Measurements from ENCODE around the gene AREL1.

The AREL1 gene

DNA sequence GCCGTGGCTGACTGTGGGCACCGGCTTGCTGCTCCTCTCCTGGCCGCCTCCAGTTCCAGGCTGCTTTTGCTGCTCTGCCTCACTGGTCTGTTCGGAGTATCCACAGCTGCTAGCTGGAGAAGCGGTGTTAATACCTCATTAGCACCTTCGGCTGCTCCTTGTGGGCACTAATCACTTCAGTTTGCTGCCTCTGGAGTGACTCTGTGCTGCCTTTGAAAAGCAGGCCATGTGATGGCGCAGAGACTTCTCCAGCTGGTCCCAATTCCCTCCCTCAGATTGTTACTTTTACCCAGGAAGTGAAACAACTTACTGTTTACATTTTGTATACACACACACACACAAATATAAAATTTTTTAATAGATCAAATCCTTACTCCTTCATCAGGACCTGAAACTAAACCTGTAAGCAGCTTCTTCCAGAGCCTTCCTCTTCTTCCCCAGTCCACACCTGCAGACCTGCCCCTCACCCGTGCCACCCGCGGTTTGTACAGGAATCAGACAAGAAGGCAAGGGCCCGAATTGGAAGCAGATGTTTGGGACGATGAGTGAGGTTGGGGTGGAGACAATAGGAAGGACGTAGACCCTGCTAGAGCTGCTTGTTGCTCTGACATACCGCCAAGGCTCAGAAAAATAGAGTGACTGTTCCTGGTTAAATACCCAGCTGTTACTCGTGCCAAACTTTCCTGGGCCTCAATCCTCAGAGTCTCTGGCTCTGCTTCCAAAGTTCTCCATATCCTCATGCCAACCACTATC lies 59.3 kb downstream of the AREL1 start:
- Histone ChIP-seq H3K27ac (ENCODE audit: low read depth, low read length) (no peak overlapping the region), H3K9ac (ENCODE audit: low read depth in 1 of 2, low read length in 2 of 2) (no peak overlapping the region), H3K4me3 (ENCODE audit: low read depth in 1 of 2, low read length in 2 of 2) (no peak overlapping the region)

DNA sequence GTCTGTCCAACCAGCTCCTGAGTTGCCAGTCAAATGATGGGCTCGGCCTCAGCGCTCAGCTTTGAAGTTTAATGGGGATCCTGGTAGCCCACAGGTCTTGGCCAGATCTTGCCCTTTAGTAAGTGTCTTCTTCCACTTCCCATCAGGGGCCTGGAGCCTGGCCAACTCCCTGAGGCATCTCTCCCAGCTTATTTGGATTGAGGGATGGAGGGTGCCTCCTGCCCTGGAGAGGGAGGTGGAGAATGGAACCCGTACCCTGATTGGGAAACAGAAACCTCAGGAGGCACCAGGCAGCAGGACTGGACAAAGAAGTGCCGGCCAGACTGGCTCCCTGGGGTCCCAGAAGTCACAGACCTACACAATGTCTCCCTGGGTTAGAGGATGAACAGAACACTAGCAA lies 60.3 kb downstream of the AREL1 start:
- Histone ChIP-seq H3K4me3 (ENCODE audit: low read depth in 1 of 2, low read length in 2 of 2) (no peak overlapping the region), H3K36me3 (ENCODE audit: control insufficient read depth in 1 of 2, insufficient read depth in 2 of 2, low read length in 2 of 2) (peaks cover 0 to 3% of the 10 kb centered on the region in 2 donors), H3K27me3 (ENCODE audit: control insufficient read depth in 1 of 2, insufficient read depth in 2 of 2, low read length in 2 of 2) (peaks cover 0 to 3% of the 10 kb centered on the region in 2 donors), H3K4me1 (ENCODE audit: control insufficient read depth in 1 of 2, insufficient read depth in 2 of 2, low read length in 2 of 2) (no peaks in the 10 kb centered on the region), H3K9ac (ENCODE audit: low read depth in 1 of 2, low read length in 2 of 2) (no peak overlapping the region), H3K9me3 (ENCODE audit: control insufficient read depth in 1 of 2, low read length in 2 of 2) (no peaks in the 10 kb centered on the region), H3K27ac (ENCODE audit: low read depth, low read length) (no peak overlapping the region)

More for the DNA sequence above, 59.3 kb downstream of the AREL1 start:
- Histone ChIP-seq H3K9me3 (ENCODE audit: control insufficient read depth in 1 of 2, low read length in 2 of 2) (no peaks in the 10 kb centered on the region), H3K36me3 (ENCODE audit: control insufficient read depth in 1 of 2, insufficient read depth in 2 of 2, low read length in 2 of 2) (peaks cover 0 to 3% of the 10 kb centered on the region in 2 donors), H3K27me3 (ENCODE audit: control insufficient read depth in 1 of 2, insufficient read depth in 2 of 2, low read length in 2 of 2) (peaks cover 0 to 2% of the 10 kb centered on the region in 2 donors), H3K4me1 (ENCODE audit: control insufficient read depth in 1 of 2, insufficient read depth in 2 of 2, low read length in 2 of 2) (no peaks in the 10 kb centered on the region)

DNA sequence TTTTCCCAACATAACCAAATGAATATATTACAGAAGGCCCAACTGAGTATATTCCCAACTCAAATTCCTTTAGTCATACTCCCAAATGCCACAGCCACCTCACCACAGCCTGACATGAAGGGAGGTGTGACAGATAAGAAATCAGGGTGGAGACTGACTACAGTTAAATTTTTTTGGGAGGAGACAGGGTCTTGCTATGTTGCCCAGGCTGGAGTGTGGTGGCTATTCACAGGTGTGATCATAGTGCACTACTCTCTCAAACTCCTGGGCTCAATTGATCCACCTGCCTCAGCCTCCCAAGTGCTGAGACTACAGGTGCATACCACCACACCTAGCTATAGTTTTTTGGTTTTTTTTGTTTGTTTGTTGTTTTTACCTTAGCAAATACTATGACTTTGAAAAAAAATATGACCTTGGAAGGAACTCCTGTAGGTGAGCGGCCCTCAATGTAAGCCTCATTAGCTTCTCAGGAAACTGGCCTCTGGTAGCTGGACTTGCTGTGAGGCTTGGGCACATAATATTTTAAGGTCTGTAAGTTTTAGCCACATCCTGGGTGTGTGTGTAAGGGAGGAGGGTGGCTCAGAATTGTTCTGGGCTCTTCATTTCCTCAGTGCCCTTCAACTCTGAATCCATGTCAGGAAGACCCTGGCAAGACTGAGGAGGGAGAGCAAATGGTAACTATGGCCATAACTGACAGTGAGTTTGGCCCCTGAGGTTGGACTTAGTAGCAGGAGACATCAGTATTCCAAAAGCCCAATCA lies 61.8 kb downstream of the AREL1 start:
- peaks cover 0 to 3% of the 10 kb centered on the region in 2 donors for H3K36me3 ChIP-seq (ENCODE audit: control insufficient read depth in 1 of 2, insufficient read depth in 2 of 2, low read length in 2 of 2)
- no peak overlapping the region for H3K27ac ChIP-seq (ENCODE audit: low read depth, low read length)
- no peaks in the 10 kb centered on the region for H3K4me1 ChIP-seq (ENCODE audit: control insufficient read depth in 1 of 2, insufficient read depth in 2 of 2, low read length in 2 of 2)
- peaks cover 0 to 3% of the 10 kb centered on the region in 2 donors for H3K27me3 ChIP-seq (ENCODE audit: control insufficient read depth in 1 of 2, insufficient read depth in 2 of 2, low read length in 2 of 2)
- no peak overlapping the region for H3K4me3 ChIP-seq (ENCODE audit: low read depth in 1 of 2, low read length in 2 of 2)
- H3K9ac ChIP-seq (ENCODE audit: low read depth in 1 of 2, low read length in 2 of 2) = no peak overlapping the region
- H3K9me3 ChIP-seq (ENCODE audit: control insufficient read depth in 1 of 2, low read length in 2 of 2) = no peaks in the 10 kb centered on the region

DNA sequence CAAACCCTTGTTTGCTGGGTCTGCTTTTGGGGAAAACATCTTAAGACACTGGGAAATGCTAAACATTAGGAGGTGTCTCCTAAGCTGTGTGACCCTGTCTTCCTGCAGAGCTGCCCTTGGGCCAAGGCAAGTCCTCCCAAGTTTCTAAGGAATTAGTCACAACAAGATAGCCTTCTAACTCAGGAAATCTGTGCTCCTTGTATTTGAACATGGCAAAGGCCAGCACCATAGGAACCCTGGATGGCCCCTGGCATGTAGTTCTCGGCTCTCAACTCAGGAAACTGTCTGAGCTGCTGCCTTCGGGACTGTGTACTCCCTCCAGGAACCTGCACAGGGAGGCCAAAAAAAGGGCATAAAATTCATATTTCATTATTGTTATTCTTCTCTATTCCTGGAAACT lies 63.2 kb downstream of the AREL1 start:
- H3K9me3 ChIP-seq (ENCODE audit: control insufficient read depth in 1 of 2, low read length in 2 of 2) = no peaks in the 10 kb centered on the region
- H3K36me3 ChIP-seq (ENCODE audit: control insufficient read depth in 1 of 2, insufficient read depth in 2 of 2, low read length in 2 of 2) = peaks cover 0 to 3% of the 10 kb centered on the region in 2 donors
- H3K9ac ChIP-seq (ENCODE audit: low read depth in 1 of 2, low read length in 2 of 2) = no peak overlapping the region
- no peak overlapping the region for H3K4me3 ChIP-seq (ENCODE audit: low read depth in 1 of 2, low read length in 2 of 2)
- H3K4me1 ChIP-seq (ENCODE audit: control insufficient read depth in 1 of 2, insufficient read depth in 2 of 2, low read length in 2 of 2) = no peaks in the 10 kb centered on the region
- H3K27me3 ChIP-seq (ENCODE audit: control insufficient read depth in 1 of 2, insufficient read depth in 2 of 2, low read length in 2 of 2) = peaks cover 0 to 3% of the 10 kb centered on the region in 2 donors
- H3K27ac ChIP-seq (ENCODE audit: low read depth, low read length) = no peak overlapping the region

DNA sequence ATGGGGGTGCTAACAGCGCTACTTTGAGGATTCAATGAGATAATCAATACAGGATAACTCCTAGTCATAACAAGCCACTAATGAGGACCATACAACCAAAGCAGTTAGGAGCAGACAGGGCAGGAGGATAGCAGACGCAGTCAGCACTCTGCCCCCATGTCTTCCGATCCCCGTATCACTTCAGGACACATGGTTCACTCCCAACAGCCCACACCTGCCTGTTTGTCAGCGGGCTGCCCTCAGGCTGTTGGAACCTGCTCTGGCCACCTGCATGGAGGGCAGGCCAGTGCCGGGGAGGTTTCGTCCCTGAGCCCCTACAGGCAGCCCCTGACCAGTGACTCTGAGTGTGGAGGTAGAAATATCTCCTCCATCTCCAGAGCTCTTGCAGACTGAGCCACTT lies 63.7 kb downstream of the AREL1 start:
- no peak overlapping the region for H3K27ac ChIP-seq (ENCODE audit: low read depth, low read length)
- H3K9me3 ChIP-seq (ENCODE audit: control insufficient read depth in 1 of 2, low read length in 2 of 2) = no peaks in the 10 kb centered on the region
- no peak overlapping the region for H3K9ac ChIP-seq (ENCODE audit: low read depth in 1 of 2, low read length in 2 of 2)
- H3K36me3 ChIP-seq (ENCODE audit: control insufficient read depth in 1 of 2, insufficient read depth in 2 of 2, low read length in 2 of 2) = peaks cover 0 to 3% of the 10 kb centered on the region in 2 donors
- no peaks in the 10 kb centered on the region for H3K4me1 ChIP-seq (ENCODE audit: control insufficient read depth in 1 of 2, insufficient read depth in 2 of 2, low read length in 2 of 2)
- no peak overlapping the region for H3K4me3 ChIP-seq (ENCODE audit: low read depth in 1 of 2, low read length in 2 of 2)
- H3K27me3 ChIP-seq (ENCODE audit: control insufficient read depth in 1 of 2, insufficient read depth in 2 of 2, low read length in 2 of 2) = peaks cover 0 to 5% of the 10 kb centered on the region in 2 donors

DNA sequence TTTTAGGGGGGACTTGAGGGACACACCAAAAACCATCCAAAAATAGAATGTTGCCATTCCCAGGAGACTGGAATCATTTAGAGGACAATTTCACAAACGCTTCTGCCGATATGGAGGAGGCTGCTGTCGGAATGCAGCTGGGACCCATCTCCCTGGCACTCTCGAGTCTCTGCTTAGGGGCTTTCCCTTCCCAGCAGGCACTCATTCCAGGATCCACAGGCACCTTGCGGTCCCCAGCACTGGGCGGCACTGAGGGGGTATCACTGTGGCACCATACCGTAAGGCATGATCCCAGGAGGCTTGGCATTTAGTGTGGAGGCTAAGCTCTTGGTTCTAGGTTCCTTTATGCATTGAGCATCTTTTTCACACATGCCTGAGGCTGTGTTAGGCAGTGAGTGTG lies 64.3 kb downstream of the AREL1 start:
- H3K9me3 ChIP-seq (ENCODE audit: control insufficient read depth in 1 of 2, low read length in 2 of 2) = no peaks in the 10 kb centered on the region
- peaks cover 0 to 5% of the 10 kb centered on the region in 2 donors for H3K27me3 ChIP-seq (ENCODE audit: control insufficient read depth in 1 of 2, insufficient read depth in 2 of 2, low read length in 2 of 2)
- peaks cover 0 to 3% of the 10 kb centered on the region in 2 donors for H3K36me3 ChIP-seq (ENCODE audit: control insufficient read depth in 1 of 2, insufficient read depth in 2 of 2, low read length in 2 of 2)
- no peak overlapping the region for H3K4me3 ChIP-seq (ENCODE audit: low read depth in 1 of 2, low read length in 2 of 2)
- H3K4me1 ChIP-seq (ENCODE audit: control insufficient read depth in 1 of 2, insufficient read depth in 2 of 2, low read length in 2 of 2) = no peaks in the 10 kb centered on the region
- no peak overlapping the region for H3K9ac ChIP-seq (ENCODE audit: low read depth in 1 of 2, low read length in 2 of 2)
- H3K27ac ChIP-seq (ENCODE audit: low read depth, low read length) = no peak overlapping the region

DNA sequence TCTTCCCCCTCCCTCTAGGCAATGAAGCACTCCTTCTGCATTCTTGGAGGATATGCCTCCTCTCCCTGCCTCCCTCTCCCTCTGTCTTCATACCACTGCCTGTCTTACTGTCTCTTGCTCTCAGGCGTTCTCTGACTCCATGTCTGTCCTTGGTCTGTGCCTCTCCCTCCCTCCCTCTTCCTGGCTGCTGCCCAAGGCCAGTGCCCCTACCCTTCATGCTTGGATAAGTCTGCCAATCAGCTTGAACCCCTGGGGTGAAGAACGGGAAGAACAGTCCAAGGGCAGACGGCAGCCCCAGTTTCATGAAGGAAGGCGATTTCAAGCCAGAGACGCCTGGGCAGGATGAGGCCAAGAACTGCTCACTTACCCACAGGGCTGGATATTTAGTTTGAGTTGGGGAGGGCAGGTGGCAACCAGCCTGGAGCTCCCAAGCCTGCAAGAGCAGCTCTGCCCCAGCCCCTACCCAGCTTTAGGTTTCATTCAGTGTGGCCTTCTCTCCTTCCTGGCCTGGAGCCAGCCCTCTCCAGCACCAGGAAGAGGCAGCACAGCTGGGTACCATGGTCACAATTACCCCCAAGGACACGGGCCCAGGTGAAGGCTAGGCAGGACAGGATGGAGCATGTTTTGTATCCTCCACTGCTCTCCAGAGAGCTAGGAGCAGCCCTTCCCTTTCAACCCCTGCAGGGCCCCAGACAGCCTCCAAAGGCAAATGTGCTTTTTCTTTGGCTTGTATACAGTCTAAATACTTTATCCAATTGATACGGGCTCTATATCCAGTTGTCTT lies 65.0 kb downstream of the AREL1 start:
- H3K4me3 ChIP-seq (ENCODE audit: low read depth in 1 of 2, low read length in 2 of 2) = no peak overlapping the region
- no peaks in the 10 kb centered on the region for H3K36me3 ChIP-seq (ENCODE audit: control insufficient read depth in 1 of 2, insufficient read depth in 2 of 2, low read length in 2 of 2)
- no peaks in the 10 kb centered on the region for H3K4me1 ChIP-seq (ENCODE audit: control insufficient read depth in 1 of 2, insufficient read depth in 2 of 2, low read length in 2 of 2)
- no peak overlapping the region for H3K9ac ChIP-seq (ENCODE audit: low read depth in 1 of 2, low read length in 2 of 2)
- no peaks in the 10 kb centered on the region for H3K9me3 ChIP-seq (ENCODE audit: control insufficient read depth in 1 of 2, low read length in 2 of 2)
- no peak overlapping the region for H3K27ac ChIP-seq (ENCODE audit: low read depth, low read length)
- H3K27me3 ChIP-seq (ENCODE audit: control insufficient read depth in 1 of 2, insufficient read depth in 2 of 2, low read length in 2 of 2) = peaks cover 0 to 5% of the 10 kb centered on the region in 2 donors

DNA sequence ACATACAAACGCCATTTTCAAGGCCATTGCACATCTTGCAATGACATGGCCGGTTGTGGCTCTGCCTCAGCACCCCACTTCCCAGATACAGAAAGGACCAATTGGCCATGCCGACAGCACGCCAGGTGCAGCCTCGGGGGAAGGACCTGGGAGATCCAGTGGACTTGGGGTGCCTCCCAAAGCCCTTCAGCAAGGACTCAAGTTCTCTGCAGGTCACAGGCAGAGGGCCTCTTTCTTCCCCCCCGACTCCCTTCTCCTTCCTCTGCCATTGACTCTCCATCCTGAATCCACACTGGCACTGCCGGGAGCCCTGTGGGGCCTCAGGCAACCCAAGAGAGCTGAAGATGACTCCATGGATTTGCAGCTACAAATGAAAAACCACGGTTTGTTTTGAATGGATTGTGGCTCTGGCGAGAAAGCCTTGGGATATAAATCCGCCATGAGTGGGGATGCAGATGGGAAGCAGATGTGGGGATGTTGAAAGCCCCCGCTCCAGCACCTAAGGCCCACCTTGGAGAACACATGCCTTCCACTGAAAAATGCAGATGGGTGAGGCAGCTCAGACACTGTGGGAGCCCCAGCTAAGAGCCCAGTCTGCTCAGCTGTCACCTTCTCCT lies 65.7 kb downstream of the AREL1 start:
- Histone ChIP-seq H3K4me3 (ENCODE audit: low read depth in 1 of 2, low read length in 2 of 2) (no peak overlapping the region), H3K27me3 (ENCODE audit: control insufficient read depth in 1 of 2, insufficient read depth in 2 of 2, low read length in 2 of 2) (peaks cover 0 to 5% of the 10 kb centered on the region in 2 donors), H3K27ac (ENCODE audit: low read depth, low read length) (no peak overlapping the region), H3K4me1 (ENCODE audit: control insufficient read depth in 1 of 2, insufficient read depth in 2 of 2, low read length in 2 of 2) (no peaks in the 10 kb centered on the region), H3K36me3 (ENCODE audit: control insufficient read depth in 1 of 2, insufficient read depth in 2 of 2, low read length in 2 of 2) (no peaks in the 10 kb centered on the region), H3K9me3 (ENCODE audit: control insufficient read depth in 1 of 2, low read length in 2 of 2) (no peaks in the 10 kb centered on the region), H3K9ac (ENCODE audit: low read depth in 1 of 2, low read length in 2 of 2) (no peak overlapping the region)

DNA sequence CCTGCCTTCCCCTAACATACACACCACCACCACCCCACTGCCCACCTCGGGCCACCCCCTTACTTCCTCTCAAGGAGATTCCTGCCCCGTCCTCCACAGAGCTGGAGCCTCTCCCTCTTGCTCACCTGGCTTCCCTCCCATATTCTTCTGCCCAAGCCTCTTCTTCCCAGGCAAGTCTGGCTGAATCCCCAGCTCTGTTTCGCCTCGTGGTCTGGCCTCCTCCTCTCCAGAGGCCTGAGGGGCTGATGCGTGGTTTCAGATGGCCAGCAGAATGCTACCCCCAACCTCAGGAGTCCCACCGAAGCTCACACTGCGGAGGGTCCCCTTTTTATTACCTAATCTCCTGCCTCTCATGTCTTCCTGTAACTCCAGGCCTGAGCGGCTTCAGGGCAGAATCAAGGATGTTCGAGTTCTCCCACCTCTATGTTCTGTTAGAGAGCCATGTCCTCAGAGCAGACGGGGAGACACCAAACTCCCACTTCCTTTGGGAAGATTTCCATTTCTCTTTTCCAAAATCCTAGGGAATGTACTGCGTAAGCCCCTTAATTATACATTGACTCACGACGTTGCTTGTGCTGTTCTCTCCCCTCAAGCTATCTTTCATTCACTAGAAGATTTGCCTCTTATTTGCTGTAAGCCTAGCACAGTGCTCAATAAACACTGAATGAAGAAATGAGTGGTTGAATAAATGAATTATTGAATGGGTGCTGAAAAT lies 67.0 kb downstream of the AREL1 start:
- Histone ChIP-seq H3K4me3 (ENCODE audit: low read depth in 1 of 2, low read length in 2 of 2) (no peak overlapping the region), H3K36me3 (ENCODE audit: control insufficient read depth in 1 of 2, insufficient read depth in 2 of 2, low read length in 2 of 2) (no peaks in the 10 kb centered on the region), H3K4me1 (ENCODE audit: control insufficient read depth in 1 of 2, insufficient read depth in 2 of 2, low read length in 2 of 2) (no peaks in the 10 kb centered on the region), H3K27me3 (ENCODE audit: control insufficient read depth in 1 of 2, insufficient read depth in 2 of 2, low read length in 2 of 2) (peaks cover 0 to 5% of the 10 kb centered on the region in 2 donors), H3K9me3 (ENCODE audit: control insufficient read depth in 1 of 2, low read length in 2 of 2) (no peaks in the 10 kb centered on the region), H3K27ac (ENCODE audit: low read depth, low read length) (no peak overlapping the region), H3K9ac (ENCODE audit: low read depth in 1 of 2, low read length in 2 of 2) (no peak overlapping the region)

Measured in duodenal mucosa (tissue), 2 donors.